Activated CD8-positive, alpha-beta T cell treated with anti-CD3 and anti-CD28 coated beads for 36 hours (primary cell): ENCODE results near the gene SPATA24. TPM values are rescaled to one million over a fixed set of nuclear protein-coding genes. Genes with fewer than 3 reads are reported as not detected.

Experiments used
- ATAC-seq: fragments of 200-7000 bp; cut with Tn5 transposase; one replicate; pipeline ENCODE4 v1.10.0; 2021; ENCODE audit warnings: mild to moderate bottlenecking, moderate library complexity
- CTCF ChIA-PET: fragments of 350-600 bp; sonication (Branson Sonifier 250); formaldehyde crosslinking; loops from one replicate; lab custom pipeline; 2021; ENCODE audit warnings: antibody characterized with exemption; lab: Charles Lee
- POLR2A ChIA-PET: fragments of 350-600 bp; sonication (Branson Sonifier 250); formaldehyde crosslinking; loops from one replicate; lab custom pipeline; 2021; ENCODE audit warnings: antibody characterized with exemption; lab: Charles Lee
- DNase-seq: peaks from one replicate; pipeline ENCODE4 v3.0.0-alpha.2; 2020
- H3K27ac Mint-ChIP-seq: one replicate; pipeline ENCODE4 v1.8.0; 2021; ENCODE audit warnings: mild to moderate bottlenecking, mixed read lengths
- H3K27me3 Mint-ChIP-seq: one replicate; pipeline ENCODE4 v1.8.0; 2021; ENCODE audit warnings: mixed read lengths
- H3K36me3 Mint-ChIP-seq: one replicate; pipeline ENCODE4 v1.8.0; 2021; ENCODE audit warnings: low read depth, mixed read lengths
- H3K4me1 Mint-ChIP-seq: one replicate; pipeline ENCODE4 v1.8.0; 2021; ENCODE audit warnings: low read depth, mixed read lengths
- H3K4me3 Mint-ChIP-seq: one replicate; pipeline ENCODE4 v1.8.0; 2021; ENCODE audit warnings: mild to moderate bottlenecking, moderate library complexity, mixed read lengths
- H3K9me3 Mint-ChIP-seq: one replicate; pipeline ENCODE4 v1.8.0; 2021; ENCODE audit warnings: mixed read lengths
- intact Hi-C: fragments of 100-400 bp; cut with micrococcal nuclease; formaldehyde crosslinking; loops from one replicate; pipeline ENCODE4 v1.10.0; 2022
- total RNA-seq, 2 experiments: library from RNA; stranded (reverse); gene quantifications; one replicate each; pipeline ENCODE4 v1.2.3, GENCODE V29; 2021
- TF ChIP-seq, protein P1 (sequence below): fragments of 200-600 bp; IDR thresholded peaks from one replicate; pipeline ENCODE4 v1.8.0; 2022; ENCODE audit warnings: antibody characterized with exemption, mild to moderate bottlenecking

The SPATA24 gene
- total RNA-seq, 2 experiments from 2014 or later = 4.3 to 4.4 TPM

GRCh38 chr5:139404484-139404840, 573 bp upstream of the SPATA24 start:
- Mint-ChIP-seq H3K4me3 (peak overlapping the region; percentile 85), H3K36me3 (no peaks in the 10 kb centered on the region), H3K27me3 (no peaks in the 10 kb centered on the region), H3K9me3 (no peaks in the 10 kb centered on the region), H3K4me1 (peaks cover 34% of the 10 kb centered on the region), H3K27ac (peak overlapping the region; percentile 99)
- ATAC-seq (no peak), DNase-seq (peak; percentile 30)
- ChIA-PET POLR2A (interaction anchor here (0.6 to 6.5 kb wide), 9 partner anchors 10 to 157 kb away, joined by 3 to 49 read pairs (median 4); partner anchors contain the start of genes DNAJC18, MZB1, PAIP2 and UBE2D2), CTCF (interaction anchor here (1.4 to 4.4 kb wide), 3 partner anchors 12 to 104 kb away, joined by 3 to 34 read pairs (median 5); no protein-coding TSS in a partner anchor)
- TF ChIP-seq, protein P1, sequence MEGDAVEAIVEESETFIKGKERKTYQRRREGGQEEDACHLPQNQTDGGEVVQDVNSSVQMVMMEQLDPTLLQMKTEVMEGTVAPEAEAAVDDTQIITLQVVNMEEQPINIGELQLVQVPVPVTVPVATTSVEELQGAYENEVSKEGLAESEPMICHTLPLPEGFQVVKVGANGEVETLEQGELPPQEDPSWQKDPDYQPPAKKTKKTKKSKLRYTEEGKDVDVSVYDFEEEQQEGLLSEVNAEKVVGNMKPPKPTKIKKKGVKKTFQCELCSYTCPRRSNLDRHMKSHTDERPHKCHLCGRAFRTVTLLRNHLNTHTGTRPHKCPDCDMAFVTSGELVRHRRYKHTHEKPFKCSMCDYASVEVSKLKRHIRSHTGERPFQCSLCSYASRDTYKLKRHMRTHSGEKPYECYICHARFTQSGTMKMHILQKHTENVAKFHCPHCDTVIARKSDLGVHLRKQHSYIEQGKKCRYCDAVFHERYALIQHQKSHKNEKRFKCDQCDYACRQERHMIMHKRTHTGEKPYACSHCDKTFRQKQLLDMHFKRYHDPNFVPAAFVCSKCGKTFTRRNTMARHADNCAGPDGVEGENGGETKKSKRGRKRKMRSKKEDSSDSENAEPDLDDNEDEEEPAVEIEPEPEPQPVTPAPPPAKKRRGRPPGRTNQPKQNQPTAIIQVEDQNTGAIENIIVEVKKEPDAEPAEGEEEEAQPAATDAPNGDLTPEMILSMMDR = no peak
- intact Hi-C loops = no loop called here

DNA sequence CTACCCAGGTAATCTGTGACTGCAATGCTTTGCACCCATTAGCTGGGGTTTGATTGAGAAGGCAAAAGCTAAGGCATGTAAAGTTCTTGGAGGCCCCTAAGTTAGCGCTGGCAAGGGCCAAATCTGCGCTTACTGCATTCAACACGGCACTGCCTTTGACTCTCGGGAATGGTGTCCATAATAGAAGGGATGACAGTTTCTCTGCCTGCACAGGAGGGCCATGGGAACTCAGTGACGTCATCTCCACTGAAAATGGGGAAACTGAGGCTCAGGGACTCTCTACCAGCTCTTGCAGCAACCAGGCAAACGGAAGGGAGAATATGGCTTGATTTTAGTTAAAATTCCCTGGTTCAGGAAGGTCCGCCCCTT, 487 bp downstream of the SPATA24 start:
- TF ChIP-seq, protein P1 = no peak
- POLR2A ChIA-PET = interaction anchor here (1.0 to 6.5 kb wide), 8 partner anchors 9 to 345 kb away, joined by 3 to 49 read pairs (median 4); partner anchors contain the start of genes MZB1, PAIP2 and PROB1
- Mint-ChIP-seq H3K4me1 (peaks cover 39% of the 10 kb centered on the region), H3K36me3 (no peaks in the 10 kb centered on the region), H3K4me3 (peak overlapping the region; percentile 85), H3K27me3 (no peaks in the 10 kb centered on the region), H3K27ac (peak overlapping the region; percentile 99), H3K9me3 (no peaks in the 10 kb centered on the region)
- intact Hi-C loops = no loop called here
- CTCF ChIA-PET = interaction anchor here (0.9 to 4.4 kb wide), 15 partner anchors 11 to 287 kb away, joined by 3 to 34 read pairs (median 4); partner anchors contain the start of gene PAIP2
- ATAC-seq = no peak
- no peak for DNase-seq

- peak overlapping the region; percentile 99 for H3K27ac Mint-ChIP-seq
- no peaks in the 10 kb centered on the region for H3K36me3 Mint-ChIP-seq
- ATAC-seq (no peak), DNase-seq (peak; percentile 40)
- H3K4me1 Mint-ChIP-seq = peaks cover 36% of the 10 kb centered on the region
- H3K27me3 Mint-ChIP-seq = no peaks in the 10 kb centered on the region
- ChIA-PET CTCF (interaction anchor here (0.6 to 4.4 kb wide), 18 partner anchors 10 to 288 kb away, joined by 3 to 34 read pairs (median 4); partner anchors contain the start of genes MZB1, PAIP2 and STING1), POLR2A (interaction anchor here (0.8 to 6.5 kb wide), 7 partner anchors 10 to 346 kb away, joined by 3 to 49 read pairs (median 3); partner anchors contain the start of genes MZB1 and PAIP2)
- TF ChIP-seq, protein P1 = peak; percentile 32
- peak overlapping the region; percentile 85 for H3K4me3 Mint-ChIP-seq
- intact Hi-C loops = no loop called here
- no peaks in the 10 kb centered on the region for H3K9me3 Mint-ChIP-seq
Observed at GRCh38 chr5:139402561-139403158, 1.2 kb downstream of the SPATA24 start.

GRCh38 chr5:139401546-139401945, 2.3 kb downstream of the SPATA24 start:
- Mint-ChIP-seq H3K9me3 (no peaks in the 10 kb centered on the region), H3K36me3 (peaks cover 6% of the 10 kb centered on the region), H3K27me3 (no peaks in the 10 kb centered on the region), H3K27ac (no peak overlapping the region), H3K4me1 (peaks cover 34% of the 10 kb centered on the region), H3K4me3 (no peak overlapping the region)
- CTCF ChIA-PET = interaction anchor here (0.8 to 4.4 kb wide), 8 partner anchors 9 to 114 kb away, joined by 3 to 34 read pairs (median 6); partner anchors contain the start of gene MZB1
- POLR2A ChIA-PET = interaction anchor here (0.8 to 6.5 kb wide), 4 partner anchors 11 to 114 kb away, joined by 3 to 49 read pairs (median 12); partner anchors contain the start of genes MZB1 and PAIP2
- ATAC-seq (no peak), DNase-seq (no peak)
- TF ChIP-seq, protein P1 = no peak
- intact Hi-C loops = no loop called here
